IMR-90 (cell line): ENCODE results near the gene ENPP6. TPM values are rescaled to one million over a fixed set of nuclear protein-coding genes. Genes with fewer than 3 reads are reported as not detected.

ENCODE experiments used
- ATAC-seq: fragments of 200-7000 bp; cut with Tn5 transposase; 2 replicates; pipeline ENCODE4 v1.9.1; 2020; ENCODE audit warnings: low read depth, mild to moderate bottlenecking, moderate library complexity
- BruUV-seq: library from RNA; stranded (reverse); fragments of 400-500 nt; replicated peaks from 2 replicates; lab custom pipeline; 2021; lab: Mats Ljungman, UMichigan
- CTCF ChIA-PET: fragments of 300-600 bp; formaldehyde crosslinking; extraction: SDS; loops from one replicate; lab custom pipeline; 2021; ENCODE audit warnings: antibody characterized with exemption; lab: Yijun Ruan, JAX
- POLR2A ChIA-PET: fragments of 300-600 bp; sonication (Branson Sonifier 250); formaldehyde crosslinking; loops from one replicate; lab custom pipeline; 2022; ENCODE audit warnings: antibody characterized with exemption; ENCODE audit not compliant: unreplicated experiment; lab: Charles Lee
- DNase-seq: peaks from one replicate; pipeline ENCODE4 v3.0.0; 2013
- H2AFZ ChIP-seq: replicated peaks from 2 replicates; pipeline ENCODE3; 2013; ENCODE audit warnings: low read length, mild to moderate bottlenecking; ENCODE audit not compliant: poor library complexity
- H2AK5ac ChIP-seq: 2 replicates; pipeline ENCODE4 v1.6.1; 2013; ENCODE audit warnings: low read depth, low read length, inconsistent platforms
- H2AK9ac ChIP-seq: replicated peaks from 2 replicates; pipeline ENCODE3; 2013; ENCODE audit warnings: mild to moderate bottlenecking, low read depth, low read length, moderate library complexity; ENCODE audit not compliant: poor library complexity
- H2BK120ac ChIP-seq: 2 replicates; pipeline ENCODE4 v1.6.1; 2013; ENCODE audit warnings: low read depth, low read length, inconsistent platforms
- H2BK15ac ChIP-seq: 3 replicates; pipeline ENCODE4 v1.6.1; 2013; ENCODE audit warnings: low read depth, low read length, inconsistent platforms
- H2BK20ac ChIP-seq: 2 replicates; pipeline ENCODE4 v1.6.1; 2013; ENCODE audit warnings: low read depth, mild to moderate bottlenecking, inconsistent platforms, low read length, moderate library complexity
- H2BK5ac ChIP-seq: 2 replicates; pipeline ENCODE4 v1.6.1; 2013; ENCODE audit warnings: mild to moderate bottlenecking, low read depth, low read length, inconsistent platforms; ENCODE audit not compliant: poor library complexity, severe bottlenecking
- H3K14ac ChIP-seq: replicated peaks from 2 replicates; pipeline ENCODE4 v1.6.1; 2013; ENCODE audit warnings: low read depth, low read length, inconsistent platforms
- H3K18ac ChIP-seq: 2 replicates; pipeline ENCODE4 v1.6.1; 2013; ENCODE audit warnings: low read depth, low read length, control low read depth
- H3K23ac ChIP-seq: 2 replicates; pipeline ENCODE4 v1.6.1; 2013; ENCODE audit warnings: low read depth, low read length, inconsistent platforms
- H3K27ac ChIP-seq: 2 replicates; pipeline ENCODE4 v1.5.1; 2013; ENCODE audit warnings: mild to moderate bottlenecking, control low read depth, low read length; ENCODE audit not compliant: insufficient read depth
- H3K27me3 ChIP-seq: 2 replicates; pipeline ENCODE4 v1.6.1; 2013; ENCODE audit warnings: low read length; ENCODE audit not compliant: control insufficient read depth, insufficient read depth
- H3K36me3 ChIP-seq: 2 replicates; pipeline ENCODE4 v1.6.1; 2013; ENCODE audit warnings: low read length, mixed read lengths; ENCODE audit not compliant: control insufficient read depth, insufficient read depth
- H3K4ac ChIP-seq: 2 replicates; pipeline ENCODE4 v1.6.1; 2013; ENCODE audit warnings: low read depth, low read length, inconsistent platforms
- H3K4me1 ChIP-seq: 2 replicates; pipeline ENCODE4 v1.6.1; 2013; ENCODE audit warnings: low read length, mixed read lengths; ENCODE audit not compliant: control insufficient read depth, insufficient read depth
- H3K4me2 ChIP-seq: 2 replicates; pipeline ENCODE4 v1.6.1; 2013; ENCODE audit warnings: low read depth, mild to moderate bottlenecking, control low read depth, low read length, moderate library complexity
- H3K4me3 ChIP-seq: 2 replicates; pipeline ENCODE4 v1.5.1; 2013; ENCODE audit warnings: low read depth, mild to moderate bottlenecking, control low read depth, low read length, moderate library complexity; ENCODE audit not compliant: insufficient read depth
- H3K56ac ChIP-seq: 2 replicates; pipeline ENCODE4 v1.6.1; 2013; ENCODE audit warnings: low read length, inconsistent platforms; ENCODE audit not compliant: insufficient read depth; ENCODE audit errors: extremely low read depth
- H3K79me1 ChIP-seq, 2 experiments: 2 replicates each; pipeline ENCODE4 v1.6.1; 2013; ENCODE audit warnings: low read length in 2 of 2, inconsistent platforms in 1 of 2, low read depth in 1 of 2
- H3K9ac ChIP-seq: 2 replicates; pipeline ENCODE4 v1.6.1; 2013; ENCODE audit warnings: low read depth, low read length, control low read depth
- H3K9me1 ChIP-seq: 2 replicates; pipeline ENCODE4 v1.6.1; 2013; ENCODE audit warnings: low read length, inconsistent platforms; ENCODE audit not compliant: insufficient read depth
- H3K9me3 ChIP-seq: 2 replicates; pipeline ENCODE4 v1.6.1; 2013; ENCODE audit warnings: low read length; ENCODE audit not compliant: control insufficient read depth, insufficient read depth
- H4K20me1 ChIP-seq: 2 replicates; pipeline ENCODE4 v1.6.1; 2013; ENCODE audit warnings: low read length, inconsistent platforms; ENCODE audit not compliant: insufficient read depth
- H4K5ac ChIP-seq: 2 replicates; pipeline ENCODE4 v1.6.1; 2013; ENCODE audit warnings: mild to moderate bottlenecking, low read depth, low read length, control low read depth
- H4K8ac ChIP-seq, 2 experiments: 2 replicates each; pipeline ENCODE4 v1.6.1; 2013; ENCODE audit warnings: low read depth in 2 of 2, low read length in 2 of 2, control low read depth in 1 of 2, inconsistent platforms in 1 of 2
- H4K91ac ChIP-seq: 2 replicates; pipeline ENCODE4 v1.6.1; 2013; ENCODE audit warnings: low read depth, low read length, inconsistent platforms; ENCODE audit not compliant: insufficient read depth
- CEBPB ChIP-seq: IDR thresholded peaks from 2 replicates; pipeline ENCODE4 v1.6.1; 2012; ENCODE audit warnings: low read depth, low read length, improper control_type of control experiment
- CHD1 ChIP-seq: IDR thresholded peaks from 2 replicates; pipeline ENCODE4 v1.6.1; 2012; ENCODE audit warnings: low read depth, low read length, improper control_type of control experiment
- MAZ ChIP-seq: IDR thresholded peaks from 2 replicates; pipeline ENCODE4 v1.6.1; 2012; ENCODE audit warnings: low read depth, mild to moderate bottlenecking, low read length, improper control_type of control experiment, moderate library complexity, borderline replicate concordance
- MXI1 ChIP-seq: IDR thresholded peaks from 2 replicates; pipeline ENCODE4 v1.6.1; 2012; ENCODE audit warnings: low read depth, mild to moderate bottlenecking, low read length, moderate library complexity, borderline replicate concordance
- NFE2L2 ChIP-seq: fragments of 150-350 bp; IDR thresholded peaks from 2 replicates; pipeline ENCODE4 v1.6.1; 2016; ENCODE audit warnings: low read depth, mild to moderate bottlenecking, low read length
- RAD21 ChIP-seq: IDR thresholded peaks from 2 replicates; pipeline ENCODE4 v1.6.1; 2012; ENCODE audit warnings: low read length, improper control_type of control experiment
- RCOR1 ChIP-seq: IDR thresholded peaks from 2 replicates; pipeline ENCODE4 v1.6.1; 2012; ENCODE audit warnings: mild to moderate bottlenecking, low read length, improper control_type of control experiment; ENCODE audit not compliant: insufficient replicate concordance
- SMC3 ChIP-seq: fragments of 150-350 bp; IDR thresholded peaks from 2 replicates; pipeline ENCODE4 v1.6.1; 2016; ENCODE audit warnings: low read depth, mild to moderate bottlenecking, antibody characterized with exemption, low read length, moderate library complexity
- USF2 ChIP-seq: fragments of 150-350 bp; IDR thresholded peaks from 2 replicates; pipeline ENCODE4 v1.6.1; 2017; ENCODE audit warnings: mild to moderate bottlenecking, antibody characterized with exemption, low read length, low read depth
- WGBS, 2 experiments: methylation state at CpG; one replicate each; pipeline versions ENCODE4 v1.1.5 to v1.1.7; 2013; ENCODE audit warnings: missing lambda C conversion rate in 2 of 2; ENCODE audit not compliant: insufficient read length in 1 of 2; ENCODE audit errors: extremely low coverage in 2 of 2; 5-methylcytosine and 5-hydroxymethylcytosine counted together
- dilution Hi-C: fragments of 300-500 bp; cut with HindIII; formaldehyde crosslinking; loops from one replicate; pipeline ENCODE4 v1.14.3; 2018; ENCODE audit warnings: low sequenced_read_pairs; ENCODE audit not compliant: unreplicated experiment
- in situ Hi-C: fragments of 300-500 bp; cut with MboI; formaldehyde crosslinking; loops from 3 replicates; pipeline ENCODE4 v1.14.3; 2019; ENCODE audit warnings: low sequenced_read_pairs, inconsistent platforms, mixed read lengths
- intact Hi-C: fragments of 100-400 bp; cut with micrococcal nuclease; formaldehyde crosslinking; loops from 2 replicates; pipeline ENCODE4 v1.10.0; 2022
- polyA plus RNA-seq, 3 experiments: library from polyadenylated mRNA; depleted of rRNA; stranded (reverse); fragments of >200 nt; gene quantifications; 2 replicates each; pipeline ENCODE4 v1.2.3, GENCODE V29; 2012; ENCODE audit warnings: low replicate concordance in 1 of 3
- total RNA-seq: library from RNA; depleted of rRNA; stranded (reverse); fragments of >200 nt; gene quantifications from 2 replicates; pipeline ENCODE4 v1.2.3, GENCODE V29; 2012
- TF ChIP-seq, protein P1 (sequence below): fragments of 150-350 bp; IDR thresholded peaks from 2 replicates; pipeline ENCODE4 v1.6.1; 2016; ENCODE audit warnings: low read depth, mild to moderate bottlenecking, low read length, moderate library complexity, borderline replicate concordance
- TF ChIP-seq, protein P2 (sequence below): conservative IDR thresholded peaks from 2 replicates; pipeline ENCODE4 v1.5.1; 2012; ENCODE audit warnings: mild to moderate bottlenecking, low read depth, low read length, improper control_type of control experiment

Gene ENPP6
- total and polyA plus RNA-seq, 2 of the 4 experiments (the other 2 are of a cell fraction) = not detected

GRCh38 chr4:184259866-184260265 is 42.2 kb upstream of the ENPP6 start:
- no peak overlapping the region for H2BK120ac ChIP-seq
- H3K18ac ChIP-seq = no peak overlapping the region
- H3K9ac ChIP-seq = no peak overlapping the region
- H4K91ac ChIP-seq = no peak overlapping the region
- H3K27ac ChIP-seq = no peak overlapping the region
- TF ChIP-seq, protein P1, sequence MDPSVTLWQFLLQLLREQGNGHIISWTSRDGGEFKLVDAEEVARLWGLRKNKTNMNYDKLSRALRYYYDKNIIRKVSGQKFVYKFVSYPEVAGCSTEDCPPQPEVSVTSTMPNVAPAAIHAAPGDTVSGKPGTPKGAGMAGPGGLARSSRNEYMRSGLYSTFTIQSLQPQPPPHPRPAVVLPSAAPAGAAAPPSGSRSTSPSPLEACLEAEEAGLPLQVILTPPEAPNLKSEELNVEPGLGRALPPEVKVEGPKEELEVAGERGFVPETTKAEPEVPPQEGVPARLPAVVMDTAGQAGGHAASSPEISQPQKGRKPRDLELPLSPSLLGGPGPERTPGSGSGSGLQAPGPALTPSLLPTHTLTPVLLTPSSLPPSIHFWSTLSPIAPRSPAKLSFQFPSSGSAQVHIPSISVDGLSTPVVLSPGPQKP = no peak
- no peak for TF ChIP-seq RAD21
- no peak for TF ChIP-seq RCOR1
- no peak for TF ChIP-seq NFE2L2
- TF ChIP-seq CEBPB = no peak
- TF ChIP-seq USF2 = no peak
- TF ChIP-seq CHD1 = no peak
- TF ChIP-seq, protein P2, sequence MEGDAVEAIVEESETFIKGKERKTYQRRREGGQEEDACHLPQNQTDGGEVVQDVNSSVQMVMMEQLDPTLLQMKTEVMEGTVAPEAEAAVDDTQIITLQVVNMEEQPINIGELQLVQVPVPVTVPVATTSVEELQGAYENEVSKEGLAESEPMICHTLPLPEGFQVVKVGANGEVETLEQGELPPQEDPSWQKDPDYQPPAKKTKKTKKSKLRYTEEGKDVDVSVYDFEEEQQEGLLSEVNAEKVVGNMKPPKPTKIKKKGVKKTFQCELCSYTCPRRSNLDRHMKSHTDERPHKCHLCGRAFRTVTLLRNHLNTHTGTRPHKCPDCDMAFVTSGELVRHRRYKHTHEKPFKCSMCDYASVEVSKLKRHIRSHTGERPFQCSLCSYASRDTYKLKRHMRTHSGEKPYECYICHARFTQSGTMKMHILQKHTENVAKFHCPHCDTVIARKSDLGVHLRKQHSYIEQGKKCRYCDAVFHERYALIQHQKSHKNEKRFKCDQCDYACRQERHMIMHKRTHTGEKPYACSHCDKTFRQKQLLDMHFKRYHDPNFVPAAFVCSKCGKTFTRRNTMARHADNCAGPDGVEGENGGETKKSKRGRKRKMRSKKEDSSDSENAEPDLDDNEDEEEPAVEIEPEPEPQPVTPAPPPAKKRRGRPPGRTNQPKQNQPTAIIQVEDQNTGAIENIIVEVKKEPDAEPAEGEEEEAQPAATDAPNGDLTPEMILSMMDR = no peak
- no peak for TF ChIP-seq MAZ
- TF ChIP-seq MXI1 = no peak
- no peak for TF ChIP-seq SMC3
- H2AK9ac ChIP-seq = no peak overlapping the region
- POLR2A ChIA-PET = no interaction called here
- DNase-seq (no peak), ATAC-seq (no peak)
- H3K4me2 ChIP-seq = no peak overlapping the region
- no peak overlapping the region for H4K5ac ChIP-seq
- 0 out of 2 replicates have a peak, but pooled peaks cover 2% of the 10 kb centered on the region for H3K4me1 ChIP-seq
- no peaks in the 10 kb centered on the region for H3K36me3 ChIP-seq
- CTCF ChIA-PET = no interaction called here
- H4K20me1 ChIP-seq = no peaks in the 10 kb centered on the region
- no peak overlapping the region for H2BK15ac ChIP-seq
- intact Hi-C loops (loop anchor here (5.0 kb wide), 1 partner anchor 567 kb away; the partner anchor contains the start of gene ACSL1), in situ Hi-C loops (loop anchor here (5.0 kb wide), 1 partner anchor 277 kb away; no protein-coding TSS in a partner anchor), dilution Hi-C loops (no loop called here)
- H3K27me3 ChIP-seq = peaks cover 4% of the 10 kb centered on the region; the same call in 1 of the 2 replicates
- H2BK5ac ChIP-seq = no peak overlapping the region
- H4K8ac ChIP-seq = no peak overlapping the region
- H2AFZ ChIP-seq = no peak overlapping the region
- H3K4ac ChIP-seq = no peak overlapping the region
- no peaks in the 10 kb centered on the region for H3K9me1 ChIP-seq
- H3K79me1 ChIP-seq = no peaks in the 10 kb centered on the region
- no peak overlapping the region for H3K56ac ChIP-seq
- H2BK20ac ChIP-seq = no peak overlapping the region
- H2AK5ac ChIP-seq = no peak overlapping the region
- no peaks in the 10 kb centered on the region for H3K9me3 ChIP-seq
- H3K23ac ChIP-seq = no peak overlapping the region
- H3K14ac ChIP-seq = no peak overlapping the region
- BruUV-seq = no TSS peak
- H3K4me3 ChIP-seq = no peak overlapping the region
- WGBS, 2 experiments = 60% methylated on average over 3 of the region's 6 CpGs; no CpG with 5 or more reads in 1 of the 2 experiments
